AG08396 (cell line): ENCODE results near the gene IL5RA.

Experiments used
- DNase-seq: peaks from one replicate; pipeline ENCODE4 v3.0.0; 2012; ENCODE audit warnings: low spot score, mixed read lengths

IL5RA gene

DNA sequence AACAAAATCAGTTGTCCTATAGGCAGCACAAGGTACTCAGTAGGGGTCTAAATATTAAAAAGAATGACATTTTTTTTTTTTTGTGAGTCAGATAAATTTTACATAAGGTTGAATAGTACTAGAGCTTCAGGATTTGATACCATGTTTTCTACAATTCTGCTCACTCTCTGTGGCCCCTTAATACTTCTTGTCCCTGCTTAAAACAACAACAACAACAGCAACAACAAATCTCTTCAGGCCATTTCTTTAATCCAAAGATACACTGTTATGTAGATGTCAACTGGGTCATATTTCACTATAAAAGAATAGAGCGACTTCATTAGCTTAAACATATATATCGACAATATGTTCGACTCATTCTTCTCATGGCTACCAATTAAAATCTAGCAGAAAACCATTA, 3.0 kb downstream of the IL5RA start:
- DNase-seq: no peak

DNA sequence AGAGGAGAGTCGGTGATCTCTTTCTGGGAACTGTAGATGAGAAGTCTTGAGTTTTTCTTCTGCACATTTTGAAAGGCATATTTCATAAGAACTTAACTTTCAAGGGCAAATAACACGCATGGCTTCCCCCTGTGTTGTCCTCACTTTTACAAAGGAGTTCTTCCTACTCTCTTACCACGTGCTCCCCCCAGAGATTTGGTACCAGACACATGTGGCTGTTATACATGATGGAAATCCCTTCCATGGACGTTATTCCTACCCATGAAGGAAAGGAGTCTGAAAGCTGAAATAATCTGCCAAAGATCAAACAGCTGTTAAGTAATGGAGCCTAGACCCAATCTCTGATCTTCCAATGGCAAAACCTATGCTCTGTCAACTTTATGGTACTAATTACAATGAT, 4.4 kb downstream of the IL5RA start:
- DNase-seq: no peak

DNA sequence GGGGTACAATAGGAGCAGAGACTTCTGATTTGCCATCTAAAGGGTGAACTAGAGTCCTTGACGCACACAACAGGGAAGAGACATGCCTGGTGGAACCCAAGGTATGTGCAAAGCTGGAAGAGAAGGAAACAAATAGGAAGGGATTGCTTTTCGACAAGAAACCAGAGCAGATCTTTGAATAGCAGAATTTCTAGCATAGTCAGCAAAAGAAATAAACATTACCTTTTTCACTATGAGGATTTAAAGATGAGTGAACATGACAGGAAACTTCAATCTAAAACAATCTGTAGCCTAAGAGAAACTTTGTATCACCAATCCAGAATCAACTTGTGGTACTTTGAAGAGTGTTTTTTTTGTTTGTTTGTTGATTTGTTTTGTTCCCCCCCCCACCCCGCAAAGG, 4.9 kb downstream of the IL5RA start:
- DNase-seq: no peak

DNA sequence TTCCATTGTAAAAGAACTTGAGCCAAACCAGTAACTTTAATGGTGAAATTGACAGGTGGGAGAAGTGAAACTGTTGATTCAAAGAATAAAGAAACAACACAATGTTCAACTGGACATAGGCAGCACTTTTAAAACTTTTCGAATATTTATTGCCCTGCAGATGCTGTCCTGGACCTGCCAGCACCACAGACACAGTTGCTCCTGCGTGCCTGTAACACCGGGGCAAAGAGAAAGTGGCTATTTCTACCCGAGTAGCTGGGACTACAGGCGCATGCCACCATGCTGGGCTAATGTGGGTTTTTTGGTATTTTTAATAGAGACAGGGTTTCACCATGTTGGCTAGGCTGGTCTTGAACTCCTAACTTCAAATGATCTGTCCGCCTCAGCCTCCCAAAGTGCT, 7.4 kb downstream of the IL5RA start:
- DNase-seq: no peak

DNA sequence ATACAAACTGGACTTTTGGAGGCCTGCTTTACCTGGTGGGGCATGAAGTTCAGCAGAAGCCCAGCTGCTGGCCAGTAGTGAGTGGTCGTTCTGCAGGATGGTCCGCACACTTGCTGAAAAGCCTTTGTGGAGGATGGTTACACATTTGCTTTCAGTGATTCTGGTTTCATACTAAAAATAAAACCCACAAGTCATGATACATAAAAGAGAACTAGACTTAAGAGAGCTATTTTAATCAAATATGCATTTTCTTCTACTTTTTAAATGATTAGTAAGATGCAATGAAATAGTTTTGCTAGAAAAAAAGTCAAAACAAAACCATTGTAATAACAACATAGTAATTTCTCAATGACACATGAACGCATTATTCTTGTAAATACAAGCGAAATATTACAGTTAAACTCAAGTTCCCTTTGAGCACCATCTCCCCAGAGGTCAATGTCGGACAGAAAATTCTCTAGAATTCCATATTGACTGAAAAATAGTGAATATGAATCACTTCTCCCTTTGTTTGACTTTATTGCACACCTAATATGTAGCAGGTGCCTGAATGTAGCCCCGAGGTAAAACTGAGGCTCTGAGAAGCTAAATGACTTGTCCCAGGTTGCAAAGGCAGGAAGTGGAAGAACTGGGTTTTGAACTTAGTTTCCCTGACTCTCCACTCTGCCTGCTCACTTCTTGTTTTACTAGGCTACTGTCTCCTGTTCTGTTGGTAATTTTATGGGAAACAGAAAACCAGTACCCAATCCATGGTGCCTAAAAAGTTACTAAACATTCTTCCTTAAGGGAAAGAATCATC, 8.3 kb downstream of the IL5RA start:
- DNase-seq: no peak

DNA sequence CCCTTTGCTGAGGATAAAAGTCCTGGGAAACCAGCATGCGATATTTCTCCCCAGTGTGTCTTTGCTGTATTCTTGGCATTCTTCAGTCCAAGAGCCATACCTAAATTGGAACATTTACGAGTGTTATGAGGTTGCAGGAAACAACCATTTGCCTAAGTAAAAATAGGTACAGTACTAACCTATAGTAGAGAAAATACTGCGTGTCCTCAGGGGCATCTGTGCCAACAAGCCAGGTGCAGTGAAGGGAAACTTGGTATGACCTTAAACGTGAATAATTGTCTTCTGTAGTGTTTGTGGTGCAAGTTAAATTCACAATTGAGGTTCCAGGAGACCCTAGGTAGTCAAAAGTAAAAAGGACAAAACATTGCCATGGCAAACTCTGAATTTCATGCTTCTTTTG, 12.2 kb downstream of the IL5RA start:
- no peak for DNase-seq

DNA sequence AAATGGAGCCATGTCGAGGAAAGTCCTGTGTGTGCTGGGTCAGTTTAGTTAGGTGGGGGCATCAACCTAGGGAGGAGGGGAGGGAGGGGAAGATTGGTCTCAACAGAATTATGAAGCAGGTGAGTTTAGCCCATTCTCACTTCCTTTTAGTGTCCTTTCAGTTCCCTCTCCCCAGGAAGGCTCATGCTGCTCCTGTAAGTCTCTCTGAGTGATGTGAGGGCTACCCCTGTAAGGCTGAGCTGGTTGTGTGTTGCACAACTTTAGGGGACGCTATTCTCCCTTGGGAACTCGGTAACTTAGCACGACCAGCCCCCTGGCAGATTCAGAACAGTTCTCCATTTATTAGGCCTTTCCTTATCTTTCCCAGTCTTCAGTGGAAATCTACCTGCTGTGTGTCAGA, 21.2 kb downstream of the IL5RA start:
- no peak for DNase-seq

DNA sequence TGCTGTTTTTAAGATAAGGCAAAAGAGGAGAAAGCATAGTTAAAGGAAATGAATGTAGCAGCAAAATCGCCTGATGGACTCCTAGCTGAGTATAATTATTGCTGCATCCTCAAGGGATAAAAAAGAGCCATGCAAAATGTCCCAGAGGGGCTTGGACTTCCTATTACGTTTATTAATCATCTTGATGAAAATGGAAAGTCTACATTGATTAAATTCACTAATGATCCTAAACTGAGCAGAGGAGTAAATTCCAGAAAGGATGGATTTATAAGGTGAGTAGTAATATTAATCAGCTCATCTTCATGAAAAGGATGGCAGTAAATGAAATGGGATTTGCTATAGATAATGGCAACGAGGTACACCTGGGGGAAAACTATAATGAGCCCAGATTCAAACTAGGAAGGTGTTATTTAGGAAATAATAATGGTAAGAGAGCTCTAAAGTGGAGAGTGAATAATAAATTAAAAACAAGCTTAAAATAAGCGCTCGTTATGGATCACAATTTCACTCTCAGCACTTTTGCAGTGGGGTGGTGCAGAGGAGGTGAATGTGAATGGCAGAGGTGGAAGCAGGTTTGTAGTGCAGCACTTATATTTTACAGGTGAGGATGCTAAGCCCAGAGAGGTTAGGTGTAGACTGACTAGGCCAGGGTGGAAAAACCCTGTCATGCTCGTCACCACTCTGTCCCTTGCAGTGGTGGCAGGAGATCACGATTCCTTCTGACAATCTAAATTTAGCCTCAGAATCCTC, 22.3 kb downstream of the IL5RA start:
- no peak for DNase-seq

DNA sequence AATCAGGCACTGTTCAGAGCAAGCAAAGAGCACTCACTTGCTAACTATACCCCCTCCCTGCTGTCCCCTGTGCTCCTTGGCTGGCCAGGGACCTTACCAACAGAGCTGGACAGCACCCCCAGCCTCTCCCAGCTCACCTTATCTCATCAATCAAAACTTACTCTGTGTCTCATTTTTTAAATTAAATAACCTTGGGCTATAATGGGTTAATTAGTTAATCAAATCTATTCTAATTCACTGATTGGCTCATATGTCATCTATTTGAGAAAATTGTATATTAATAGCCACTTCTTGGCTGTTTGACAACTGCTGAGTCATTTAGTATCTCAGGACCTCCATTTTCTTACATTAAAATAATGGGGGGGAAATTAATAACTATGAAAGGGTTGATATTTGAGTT, 22.9 kb downstream of the IL5RA start:
- DNase-seq: no peak

DNA sequence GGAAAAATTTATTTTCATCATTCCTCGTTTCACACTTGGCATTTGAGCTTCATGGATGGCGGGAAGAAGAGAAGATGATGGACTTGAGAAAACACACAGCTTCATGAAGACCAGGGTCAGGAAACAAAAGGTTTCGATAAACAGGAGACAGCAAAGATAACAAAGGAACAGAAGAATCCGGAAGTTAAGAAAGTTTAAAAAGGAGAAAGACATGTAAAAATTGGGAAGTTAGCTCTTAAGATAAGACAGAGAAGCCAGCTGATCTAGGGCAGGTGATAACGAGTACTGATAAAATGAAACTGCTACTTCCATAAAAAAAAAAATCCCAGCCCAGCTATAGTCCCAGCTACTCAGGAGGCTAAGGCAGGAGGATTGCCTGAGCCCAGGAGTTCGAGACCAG, 23.9 kb downstream of the IL5RA start:
- DNase-seq: no peak

DNA sequence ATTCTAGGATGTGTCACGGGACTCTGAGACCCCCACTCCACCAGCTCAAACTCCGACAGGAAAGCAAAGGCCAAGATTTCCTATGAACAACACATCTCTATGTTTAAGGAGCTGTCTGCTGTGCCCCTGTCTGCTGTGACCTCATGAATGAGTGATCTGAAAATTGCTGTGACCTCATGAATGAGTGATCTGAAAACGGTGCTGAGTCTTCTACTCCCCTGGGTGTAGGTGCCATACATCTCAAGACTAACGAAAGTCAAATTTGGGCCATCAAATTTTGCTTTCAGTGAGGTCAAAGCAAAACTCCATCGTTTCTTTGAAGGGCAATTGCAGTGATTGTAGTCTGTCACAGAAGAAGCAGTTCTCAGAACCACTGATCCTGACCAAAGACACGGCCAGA, 24.4 kb downstream of the IL5RA start:
- DNase-seq: no peak

DNA sequence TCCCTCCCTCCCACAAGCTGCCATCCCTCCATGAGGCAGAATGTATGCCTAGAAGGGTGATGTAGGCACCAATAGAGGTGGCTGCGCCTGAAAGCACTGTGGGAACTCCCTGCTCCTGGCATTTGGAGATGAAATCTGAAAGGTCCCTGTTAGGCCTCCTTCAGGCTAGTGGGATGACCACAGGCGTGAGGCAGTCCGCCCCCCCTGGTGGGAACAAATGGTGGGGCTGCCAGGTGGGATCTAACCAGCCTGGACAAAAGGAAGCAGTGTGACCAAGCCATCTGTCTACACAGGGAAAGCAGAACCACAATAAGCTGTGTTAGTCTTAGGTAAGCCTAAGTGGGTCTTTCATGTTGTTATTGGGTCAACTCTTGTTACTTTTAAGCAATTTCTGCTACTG, 25.3 kb downstream of the IL5RA start:
- DNase-seq: no peak

DNA sequence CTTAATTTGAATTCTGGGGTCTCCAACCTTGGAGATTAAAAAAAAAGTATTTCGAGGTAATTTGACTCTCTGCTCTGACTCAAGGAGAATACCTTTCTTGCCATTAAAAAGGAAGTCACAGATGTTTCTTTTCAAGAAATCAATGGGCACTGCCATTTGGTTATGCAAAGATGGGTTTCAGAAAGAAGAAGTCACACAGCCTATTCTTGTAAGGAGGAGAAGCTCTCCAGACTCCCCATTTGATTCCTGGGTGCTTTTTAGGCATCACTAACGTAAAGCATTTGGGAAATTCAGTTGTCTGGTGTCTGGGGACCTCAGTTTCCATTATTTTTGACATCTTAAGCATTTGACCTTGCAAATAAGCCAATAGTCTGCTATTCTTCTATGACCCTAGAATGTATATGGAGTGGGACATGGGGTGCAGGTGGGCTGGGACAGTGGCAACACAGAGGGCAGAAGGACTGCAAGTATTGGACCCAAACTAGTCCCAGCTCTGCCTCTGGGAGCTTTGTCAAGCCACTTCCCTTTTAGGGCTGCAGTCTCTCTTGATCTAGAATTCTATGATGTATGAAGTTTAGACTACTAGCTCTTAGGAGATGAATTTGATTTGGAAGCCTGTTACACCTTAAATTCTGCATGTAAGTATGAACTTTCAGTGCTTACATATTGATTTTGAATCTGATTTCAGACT, 27.8 kb downstream of the IL5RA start:
- no peak for DNase-seq

DNA sequence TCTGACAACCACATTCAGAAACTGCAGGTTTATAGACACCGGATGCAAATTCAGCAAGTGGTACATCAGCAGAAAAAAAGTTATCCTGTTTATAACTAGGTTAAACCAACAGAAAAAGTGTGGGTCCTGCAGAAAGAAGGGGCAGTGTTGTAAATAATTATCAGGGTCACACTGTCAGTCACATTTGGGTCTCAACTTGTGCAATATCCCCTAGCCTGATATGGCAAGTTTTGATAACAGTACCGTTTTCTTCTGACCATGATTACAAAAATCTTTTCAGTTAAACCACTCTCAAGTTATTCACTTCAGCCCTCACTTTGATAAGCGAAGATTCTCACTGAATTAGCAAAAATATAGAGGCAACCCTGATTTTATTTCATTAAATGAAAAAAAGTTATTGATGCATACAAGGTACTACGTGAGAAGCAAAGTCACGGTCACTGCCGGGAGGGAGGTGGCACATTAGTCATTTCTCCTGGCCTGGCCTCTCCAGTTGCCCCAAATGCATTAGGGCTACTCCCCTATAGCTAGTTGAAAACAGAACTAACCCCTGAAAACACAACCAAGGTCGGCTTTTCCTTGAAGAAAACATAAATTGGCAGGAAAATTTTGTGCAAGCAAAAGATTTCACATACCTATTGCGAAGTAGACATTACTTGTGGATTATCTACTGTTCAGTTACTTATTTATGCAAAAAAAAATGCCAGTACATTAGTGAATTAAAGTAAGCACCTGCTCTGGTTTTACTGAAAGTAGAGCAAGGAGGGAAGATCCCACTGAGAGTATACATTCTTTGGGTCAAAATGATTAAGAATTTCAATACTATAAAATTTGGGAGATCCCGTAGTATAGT, 28.6 kb downstream of the IL5RA start:
- DNase-seq: no peak

DNA sequence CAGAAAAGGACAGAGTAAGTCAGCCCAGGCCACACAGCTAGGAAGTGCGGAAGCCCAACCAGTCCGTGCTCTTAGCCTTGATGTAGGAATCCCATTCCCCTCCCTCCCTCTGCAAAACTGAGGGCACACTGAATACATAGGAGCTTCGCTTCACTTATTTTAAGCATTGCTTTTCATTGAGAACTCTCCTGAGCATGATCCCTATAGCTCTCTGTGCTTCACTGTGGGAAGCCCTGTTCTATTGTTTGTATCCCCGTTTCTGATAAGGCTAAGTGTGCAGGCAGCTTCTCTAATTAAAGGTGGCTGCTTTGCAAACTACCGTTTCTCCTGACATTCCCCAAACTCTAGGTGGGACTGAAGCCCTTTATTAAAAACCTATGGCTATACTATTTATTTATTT, 29.9 kb downstream of the IL5RA start:
- no peak for DNase-seq

DNA sequence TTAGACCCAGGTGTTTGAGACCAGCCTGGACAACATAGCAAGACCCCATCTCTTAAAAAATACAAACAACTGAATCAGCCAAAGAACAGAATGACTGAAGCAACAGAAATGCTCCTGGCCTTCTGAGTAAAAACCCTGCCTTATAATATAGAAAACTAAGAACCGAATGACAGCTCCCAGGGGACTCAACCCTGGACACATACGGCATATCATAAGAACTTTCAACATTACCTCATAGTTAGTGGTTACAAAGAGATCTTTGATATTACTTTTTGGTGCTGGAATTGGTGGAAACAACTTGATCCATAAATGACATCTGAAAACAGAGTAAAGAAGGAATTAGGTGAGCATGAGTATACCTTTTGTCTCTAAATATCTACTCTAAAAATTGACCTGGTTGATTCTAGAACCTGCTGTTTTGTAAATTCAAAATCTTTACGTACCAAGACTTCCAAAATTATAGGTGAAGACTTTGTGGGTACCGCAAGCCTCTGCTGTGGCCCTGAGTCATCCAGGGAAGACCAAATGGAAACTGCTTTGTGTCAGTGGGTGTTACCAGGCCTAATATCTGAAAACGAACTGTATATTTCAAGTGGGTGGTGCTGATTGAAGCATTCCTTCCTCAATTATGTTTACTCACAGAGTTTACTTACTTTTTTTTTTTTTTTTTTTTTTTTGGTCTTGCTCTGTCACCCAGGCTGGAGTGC, 35.5 kb downstream of the IL5RA start:
- no peak for DNase-seq

DNA sequence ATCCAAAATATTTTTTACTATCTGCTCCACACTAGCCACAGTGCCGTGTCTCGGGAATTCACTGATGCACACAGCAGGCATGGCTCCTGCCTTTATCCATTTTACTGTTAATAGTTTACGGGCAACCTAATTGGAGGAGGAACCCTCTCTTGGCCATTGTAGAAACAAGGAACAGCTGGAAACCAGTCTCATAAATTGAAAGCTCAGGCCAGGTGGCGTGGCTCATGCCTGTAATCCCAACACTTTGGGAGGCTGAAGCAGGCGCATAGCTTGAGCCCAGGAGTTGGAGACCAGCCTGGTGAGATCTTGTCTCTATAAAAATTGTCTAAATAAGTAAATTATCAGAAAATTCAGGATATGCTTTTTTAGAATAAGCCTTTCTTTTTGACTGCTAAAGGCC, 39.0 kb downstream of the IL5RA start:
- DNase-seq: no peak

DNA sequence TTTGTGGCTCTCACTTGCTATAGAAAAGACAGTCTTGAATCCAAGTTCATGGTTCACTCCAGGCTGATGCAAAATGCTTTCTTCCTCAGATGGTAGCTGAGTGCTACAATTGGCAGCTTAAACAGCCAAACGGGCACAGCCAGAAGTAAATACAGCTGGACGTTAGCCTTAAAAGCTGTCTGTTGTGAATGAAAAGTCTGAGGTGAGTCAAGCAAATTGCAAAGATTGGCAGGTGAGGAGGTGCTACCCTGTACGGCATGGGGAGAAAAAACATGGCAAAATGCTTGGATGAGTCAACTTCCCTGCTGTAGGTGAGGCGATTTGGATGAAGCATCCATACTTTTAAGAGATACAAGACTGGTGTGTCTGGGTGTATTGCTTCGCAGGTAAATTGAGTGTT, 40.5 kb downstream of the IL5RA start:
- no peak for DNase-seq

DNA sequence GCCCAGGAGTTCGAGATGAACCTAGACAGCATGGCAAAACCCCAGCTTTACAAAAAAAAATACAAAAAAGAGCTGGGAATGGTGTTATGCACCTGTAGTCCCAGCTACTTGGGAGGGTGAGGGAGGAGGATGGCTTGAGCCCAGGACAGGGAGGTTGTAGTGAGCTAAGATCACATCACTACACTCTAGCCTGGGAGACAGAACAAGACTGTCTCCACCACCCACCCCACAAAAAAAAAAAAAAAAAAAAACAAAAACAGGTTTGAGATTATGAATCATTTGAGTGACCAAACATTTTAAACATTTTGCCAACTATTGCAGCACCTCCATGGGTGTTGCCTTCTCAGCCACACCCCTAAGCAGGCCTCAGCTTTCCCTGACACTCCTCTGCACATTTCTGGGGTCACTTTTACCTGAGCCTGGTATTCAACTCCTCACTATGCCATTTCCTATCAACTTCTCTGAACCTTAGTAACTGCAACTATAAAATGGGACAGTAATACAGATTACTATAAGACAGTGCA, 41.8 kb downstream of the IL5RA start:
- no peak for DNase-seq

DNA sequence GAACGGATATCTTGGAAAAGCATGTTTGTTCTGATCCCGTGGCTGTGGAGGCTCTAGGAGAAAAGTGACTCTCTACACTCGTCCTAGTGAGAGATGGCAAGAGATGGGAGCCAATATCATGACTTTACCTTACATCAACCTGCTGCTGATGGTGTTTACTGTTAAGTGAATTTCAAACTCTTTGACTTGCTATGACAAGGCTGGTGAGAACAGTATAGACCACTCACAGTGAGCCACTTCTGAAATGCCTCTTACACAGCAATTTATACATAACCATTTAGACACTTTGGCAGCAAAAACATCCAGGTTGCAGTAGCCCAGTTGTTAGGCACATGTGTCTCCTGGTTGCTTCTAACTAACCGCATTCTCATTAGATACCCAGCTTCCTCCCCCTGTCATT, 43.3 kb downstream of the IL5RA start:
- DNase-seq: no peak

DNA sequence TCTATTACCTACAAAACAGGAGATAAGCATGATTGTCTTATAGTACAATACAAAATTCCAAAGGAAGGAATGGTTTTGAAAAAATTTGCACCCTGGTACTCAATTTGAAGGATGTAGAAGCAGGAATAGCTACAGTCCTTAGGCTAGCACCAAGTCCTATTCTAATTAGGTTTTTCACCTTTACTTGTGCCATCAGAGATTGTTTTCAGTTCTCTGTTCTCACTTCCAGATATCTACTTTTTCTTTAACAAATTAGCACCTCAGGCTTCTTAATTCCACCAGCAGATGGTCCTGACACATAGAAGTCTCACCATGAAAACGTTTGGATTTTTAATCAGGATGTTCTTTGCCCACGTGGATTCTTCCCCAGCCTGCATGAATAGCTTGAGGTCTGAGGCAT, 43.8 kb downstream of the IL5RA start:
- no peak for DNase-seq
